SK-N-MC (cell line): ENCODE measurements around the gene TTC29.

ENCODE experiments used
- EZH2 ChIP-seq: fragments of 200-600 bp; sonication (generic); IDR thresholded peaks from one replicate; pipeline ENCODE4 v1.6.1; 2017; ENCODE audit warnings: antibody characterized with exemption
- FOXP2 ChIP-seq: optimal IDR thresholded peaks from 2 replicates; pipeline ENCODE3; 2011; ENCODE audit warnings: mild to moderate bottlenecking, moderate library complexity; ENCODE audit not compliant: insufficient read depth; ENCODE audit errors: extremely low read length, control extremely low read depth
- POLR2AphosphoS5 ChIP-seq: IDR thresholded peaks from 2 replicates; pipeline ENCODE4 v1.6.1; 2012; ENCODE audit warnings: mild to moderate bottlenecking, low read depth, low read length, borderline replicate concordance

GRCh38 chr4:146883070-146883469 lies 62.6 kb downstream of the TTC29 start:
- no peak for TF ChIP-seq EZH2
- TF ChIP-seq POLR2AphosphoS5 = no peak
- TF ChIP-seq FOXP2 = no peak
